ENCODE data around the gene PIN4. TPM values are rescaled to one million over a fixed set of nuclear protein-coding genes. Genes with fewer than 3 reads are reported as not detected.

Gene PIN4
- total RNA-seq, 1 experiment from 2014 or later: 11.7 TPM

GRCh38 chrX:72141372-72142004 is 40.1 kb upstream of the PIN4 start:
- Mint-ChIP-seq H3K27ac (ENCODE audit: unreplicated experiment) (no peak overlapping the region), H3K4me3 (ENCODE audit: unreplicated experiment) (no peak overlapping the region), H3K36me3 (ENCODE audit: insufficient read depth, unreplicated experiment) (no peaks in the 10 kb centered on the region), H3K27me3 (ENCODE audit: insufficient read depth, unreplicated experiment) (no peaks in the 10 kb centered on the region), H3K4me1 (ENCODE audit: low read depth, unreplicated experiment) (no peaks in the 10 kb centered on the region), H3K9me3 (ENCODE audit: unreplicated experiment) (no peaks in the 10 kb centered on the region)
- no TSS peak for BruUV-seq (replicated peaks)
- Histone ChIP-seq H3K36me3 (ENCODE audit: control insufficient read depth, insufficient read depth, low read length) (no peaks in the 10 kb centered on the region), H3K4me3 (ENCODE audit: low read depth, low read length) (no peak overlapping the region), H3K27me3 (replicated peaks; ENCODE audit: control insufficient read depth, insufficient read depth, low read length) (no peaks in the 10 kb centered on the region), H3K9me3 (no peaks in the 10 kb centered on the region), H3K4me1 (no peaks in the 10 kb centered on the region)
- DNase-seq: no peak
- ChIA-PET CTCF (no interaction called here), POLR2A (no interaction called here)
- intact Hi-C loops (cut with micrococcal nuclease; ENCODE audit: unreplicated experiment): no loop called here
- no peak for TF ChIP-seq CTCF (IDR thresholded peaks at IDR 0.05; ENCODE audit: insufficient read depth in 1 of 2, low read depth in 1 of 2, low read length in 1 of 2, severe bottlenecking in 1 of 2, unreplicated experiment in 1 of 2)

GRCh38 chrX:72142094-72142793 is 39.3 kb upstream of the PIN4 start:
- ChIA-PET CTCF (no interaction called here), POLR2A (no interaction called here)
- BruUV-seq (replicated peaks): no TSS peak
- Mint-ChIP-seq H3K4me1 (ENCODE audit: low read depth, unreplicated experiment) (no peaks in the 10 kb centered on the region), H3K4me3 (ENCODE audit: unreplicated experiment) (no peak overlapping the region), H3K27ac (ENCODE audit: unreplicated experiment) (no peak overlapping the region), H3K9me3 (ENCODE audit: unreplicated experiment) (no peaks in the 10 kb centered on the region), H3K36me3 (ENCODE audit: insufficient read depth, unreplicated experiment) (no peaks in the 10 kb centered on the region), H3K27me3 (ENCODE audit: insufficient read depth, unreplicated experiment) (no peaks in the 10 kb centered on the region)
- no peaks in the 10 kb centered on the region for H3K4me1 ChIP-seq
- no peak for TF ChIP-seq CTCF (IDR thresholded peaks at IDR 0.05; ENCODE audit: insufficient read depth in 1 of 2, low read depth in 1 of 2, low read length in 1 of 2, severe bottlenecking in 1 of 2, unreplicated experiment in 1 of 2)
- no peaks in the 10 kb centered on the region for H3K36me3 ChIP-seq (ENCODE audit: control insufficient read depth, insufficient read depth, low read length)
- DNase-seq: no peak
- H3K4me3 ChIP-seq (ENCODE audit: low read depth, low read length): no peak overlapping the region
- intact Hi-C loops (cut with micrococcal nuclease; ENCODE audit: unreplicated experiment): no loop called here
- no peaks in the 10 kb centered on the region for H3K27me3 ChIP-seq (replicated peaks; ENCODE audit: control insufficient read depth, insufficient read depth, low read length)
- H3K9me3 ChIP-seq: no peaks in the 10 kb centered on the region

GRCh38 chrX:72142794-72143608 is 38.6 kb upstream of the PIN4 start:
- H3K36me3 Mint-ChIP-seq (ENCODE audit: insufficient read depth, unreplicated experiment): no peaks in the 10 kb centered on the region
- no peak for TF ChIP-seq CTCF (IDR thresholded peaks at IDR 0.05; ENCODE audit: insufficient read depth in 1 of 2, low read depth in 1 of 2, low read length in 1 of 2, severe bottlenecking in 1 of 2, unreplicated experiment in 1 of 2)
- H3K27me3 Mint-ChIP-seq (ENCODE audit: insufficient read depth, unreplicated experiment): no peaks in the 10 kb centered on the region
- no peaks in the 10 kb centered on the region for H3K9me3 Mint-ChIP-seq (ENCODE audit: unreplicated experiment)
- H3K4me1 ChIP-seq: no peaks in the 10 kb centered on the region
- H3K27ac Mint-ChIP-seq (ENCODE audit: unreplicated experiment): no peak overlapping the region
- no peak for DNase-seq
- no peak overlapping the region for H3K4me3 ChIP-seq (ENCODE audit: low read depth, low read length)
- intact Hi-C loops (cut with micrococcal nuclease; ENCODE audit: unreplicated experiment): no loop called here
- ChIA-PET CTCF (no interaction called here), POLR2A (no interaction called here)
- no TSS peak for BruUV-seq (replicated peaks)
- H3K36me3 ChIP-seq (ENCODE audit: control insufficient read depth, insufficient read depth, low read length): no peaks in the 10 kb centered on the region
- no peaks in the 10 kb centered on the region for H3K27me3 ChIP-seq (replicated peaks; ENCODE audit: control insufficient read depth, insufficient read depth, low read length)
- no peak overlapping the region for H3K4me3 Mint-ChIP-seq (ENCODE audit: unreplicated experiment)
- no peaks in the 10 kb centered on the region for H3K4me1 Mint-ChIP-seq (ENCODE audit: low read depth, unreplicated experiment)
- no peaks in the 10 kb centered on the region for H3K9me3 ChIP-seq
